Stimulated activated naive CD8-positive, alpha-beta T cell treated with anti-CD3 and anti-CD28 coated beads, Interleukin-15, Interleukin-2, amounts not matched to agents 100 ng/mL and 50 ng/mL, for 24 hours (primary cell): ENCODE data around the gene GFER.
"Not testable (repeated sequence)": the region's sequence is repeated elsewhere in the genome, so short reads cannot be mapped to it uniquely, and the experiment has no call there.

Experiments
- H3K27ac Mint-ChIP-seq: one replicate; pipeline ENCODE4 v1.8.0; 2021; ENCODE audit warnings: mild to moderate bottlenecking, mixed read lengths
- H3K27me3 Mint-ChIP-seq: one replicate; pipeline ENCODE4 v1.8.0; 2021; ENCODE audit warnings: mixed read lengths
- H3K36me3 Mint-ChIP-seq: one replicate; pipeline ENCODE4 v1.8.0; 2021; ENCODE audit warnings: low read depth, mixed read lengths
- H3K4me1 Mint-ChIP-seq: one replicate; pipeline ENCODE4 v1.8.0; 2021; ENCODE audit warnings: low read depth, mixed read lengths
- H3K4me3 Mint-ChIP-seq: one replicate; pipeline ENCODE4 v1.8.0; 2021; ENCODE audit warnings: mild to moderate bottlenecking, mixed read lengths
- H3K9me3 Mint-ChIP-seq: one replicate; pipeline ENCODE4 v1.8.0; 2021; ENCODE audit warnings: mixed read lengths

GFER gene

DNA sequence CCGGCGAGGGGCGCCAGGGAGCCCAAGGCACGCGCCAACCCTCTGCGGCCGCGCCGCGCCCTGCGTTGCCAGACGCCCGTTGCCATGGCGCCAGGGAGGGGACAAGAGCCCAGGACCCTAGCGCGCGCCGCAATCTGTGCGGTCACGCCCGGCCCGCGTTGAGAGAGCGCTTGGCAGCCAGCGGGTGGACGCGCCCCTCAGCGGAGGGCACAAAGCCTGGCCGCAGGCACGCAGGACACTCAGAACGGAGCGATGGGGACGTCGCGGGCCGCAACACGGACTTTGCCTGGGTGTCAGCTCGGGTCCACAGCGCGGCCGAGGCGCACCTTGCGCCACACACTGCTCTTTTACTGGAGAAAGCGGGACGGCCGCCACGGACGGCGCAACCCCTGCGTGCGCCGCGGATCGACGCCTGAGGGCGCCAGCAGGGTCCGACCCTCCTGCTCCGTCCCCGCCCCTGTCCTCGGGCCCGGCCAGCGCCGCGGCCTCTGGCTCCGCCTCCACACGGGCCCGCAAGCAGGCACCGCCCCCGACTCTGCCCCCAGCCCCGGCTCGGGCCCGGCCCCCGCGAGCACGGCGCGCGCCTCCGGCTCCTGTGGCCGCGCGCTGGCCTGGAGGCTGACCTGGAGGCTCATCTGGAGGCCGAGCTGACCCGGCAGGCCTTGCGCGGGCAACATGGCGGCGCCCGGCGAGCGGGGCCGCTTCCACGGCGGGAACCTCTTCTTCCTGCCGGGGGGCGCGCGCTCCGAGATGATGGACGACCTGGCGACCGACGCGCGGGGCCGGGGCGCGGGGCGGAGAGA lies at the start of gene GFER:
Gene GFER (plus strand): TSS at position 650 of the 803 bp plus-strand sequence. CDS start 26 bp downstream, at position 676.
- Mint-ChIP-seq H3K9me3 (no peaks in the 10 kb centered on the region), H3K36me3 (peaks cover 7% of the 10 kb centered on the region), H3K4me1 (peaks cover 21% of the 10 kb centered on the region), H3K27ac (peak within 1 kb of the TSS; percentile 72), H3K4me3 (peak within 1 kb of the TSS; percentile 86), H3K27me3 (peaks cover 32% of the 10 kb centered on the region)

DNA sequence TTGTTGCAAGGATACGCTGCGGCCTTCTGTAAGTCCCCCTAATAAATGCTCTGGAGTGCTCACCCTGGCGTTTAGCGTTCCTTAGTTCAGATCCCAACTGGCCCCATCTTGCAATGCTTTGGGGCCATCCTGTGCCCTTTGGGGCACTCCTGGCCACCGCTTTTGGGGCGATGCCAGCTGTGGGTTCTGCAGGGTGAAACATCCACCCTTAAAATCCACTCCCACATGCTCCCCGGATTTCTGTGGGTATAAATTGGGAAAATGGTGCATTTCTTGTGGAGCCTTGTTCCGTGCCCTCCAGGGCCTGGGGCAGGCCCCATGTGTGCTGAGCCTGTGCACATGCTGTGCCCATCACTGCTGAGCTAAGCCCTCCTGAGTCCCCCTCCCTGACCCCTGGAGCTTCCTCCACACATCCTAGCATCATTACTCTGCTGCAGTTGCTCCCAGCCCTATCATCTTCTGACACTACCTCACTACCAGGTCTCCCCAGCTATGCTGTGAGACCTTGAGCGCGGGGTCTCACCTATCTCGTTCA lies 47.0 kb upstream of the GFER start:
- Mint-ChIP-seq H3K4me1 (peaks cover 8% of the 10 kb centered on the region), H3K4me3 (no peak overlapping the region), H3K9me3 (no peaks in the 10 kb centered on the region), H3K27ac (no peak overlapping the region), H3K27me3 (no peaks in the 10 kb centered on the region), H3K36me3 (peaks cover 5% of the 10 kb centered on the region)

DNA sequence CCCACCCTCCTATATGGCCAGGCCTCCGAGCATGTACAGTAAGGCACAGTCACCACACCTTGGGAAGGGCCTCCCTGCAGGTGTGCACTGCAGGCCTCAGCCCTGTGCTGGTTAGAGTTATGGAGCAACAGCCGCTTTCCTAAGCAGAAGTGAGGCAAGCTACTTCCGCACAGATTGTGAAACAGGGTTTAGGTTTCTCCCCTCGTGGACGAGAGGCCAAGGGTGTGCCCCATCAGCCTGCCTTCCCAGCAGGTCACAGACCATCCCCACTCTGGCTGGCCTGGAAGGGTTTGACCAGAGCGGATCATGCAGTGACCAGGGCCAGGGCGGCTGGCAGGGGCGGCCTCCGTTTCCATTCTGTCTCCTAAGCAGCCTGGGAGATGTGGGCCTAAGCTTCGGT lies 45.7 kb upstream of the GFER start:
- no peak overlapping the region for H3K4me3 Mint-ChIP-seq
- peaks cover 5% of the 10 kb centered on the region for H3K36me3 Mint-ChIP-seq
- H3K9me3 Mint-ChIP-seq, result no peaks in the 10 kb centered on the region
- H3K27me3 Mint-ChIP-seq, result no peaks in the 10 kb centered on the region
- peaks cover 13% of the 10 kb centered on the region for H3K4me1 Mint-ChIP-seq
- H3K27ac Mint-ChIP-seq, result no peak overlapping the region

DNA sequence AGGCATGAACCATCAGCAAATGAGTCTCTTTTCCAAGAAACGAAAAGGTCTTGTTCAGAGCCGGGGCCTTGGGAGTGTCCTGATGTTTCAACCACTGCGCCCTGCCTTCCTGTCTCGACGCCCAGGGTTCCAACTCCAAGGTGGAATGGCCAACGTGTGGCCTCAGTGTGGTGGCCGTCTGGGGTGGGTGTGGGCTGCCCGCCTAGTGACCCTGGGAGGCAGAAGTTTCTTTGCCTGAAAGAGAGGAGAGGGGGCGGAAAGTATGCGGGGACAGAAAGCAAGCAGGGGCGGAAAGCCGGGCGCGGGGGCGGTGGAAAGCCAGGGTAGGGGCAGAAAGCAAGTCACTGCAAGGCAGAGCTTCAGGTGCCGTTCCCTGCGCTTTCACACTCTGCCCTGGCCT lies 45.1 kb upstream of the GFER start:
- H3K9me3 Mint-ChIP-seq, result no peaks in the 10 kb centered on the region
- peaks cover 18% of the 10 kb centered on the region for H3K4me1 Mint-ChIP-seq
- H3K36me3 Mint-ChIP-seq, result peaks cover 5% of the 10 kb centered on the region
- H3K27me3 Mint-ChIP-seq, result no peaks in the 10 kb centered on the region
- H3K27ac Mint-ChIP-seq, result no peak overlapping the region
- H3K4me3 Mint-ChIP-seq, result no peak overlapping the region

DNA sequence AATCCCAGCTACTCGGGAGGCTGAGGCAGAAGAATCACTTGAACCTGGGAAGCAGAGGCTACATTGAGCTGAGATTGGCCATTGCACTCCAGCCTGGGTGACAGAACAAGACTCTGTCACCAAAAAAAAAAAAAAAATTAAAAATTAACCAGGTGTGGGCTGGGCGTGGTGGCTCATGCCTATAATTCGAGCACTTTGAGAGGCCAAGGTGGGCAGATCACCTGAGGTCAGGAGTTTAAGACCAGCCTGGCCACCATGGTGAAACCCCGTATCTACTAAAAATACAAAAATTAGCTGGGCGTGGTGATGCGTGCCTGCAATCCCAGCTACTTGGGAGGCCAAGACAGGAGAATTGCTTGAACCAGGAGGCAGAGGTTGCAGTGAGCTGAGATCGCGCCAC lies 44.2 kb upstream of the GFER start:
- H3K4me3 Mint-ChIP-seq, H3K27ac Mint-ChIP-seq, H3K9me3 Mint-ChIP-seq, H3K36me3 Mint-ChIP-seq, H3K27me3 Mint-ChIP-seq: not testable (repeated sequence)
- peaks cover 24% of the 10 kb centered on the region for H3K4me1 Mint-ChIP-seq

DNA sequence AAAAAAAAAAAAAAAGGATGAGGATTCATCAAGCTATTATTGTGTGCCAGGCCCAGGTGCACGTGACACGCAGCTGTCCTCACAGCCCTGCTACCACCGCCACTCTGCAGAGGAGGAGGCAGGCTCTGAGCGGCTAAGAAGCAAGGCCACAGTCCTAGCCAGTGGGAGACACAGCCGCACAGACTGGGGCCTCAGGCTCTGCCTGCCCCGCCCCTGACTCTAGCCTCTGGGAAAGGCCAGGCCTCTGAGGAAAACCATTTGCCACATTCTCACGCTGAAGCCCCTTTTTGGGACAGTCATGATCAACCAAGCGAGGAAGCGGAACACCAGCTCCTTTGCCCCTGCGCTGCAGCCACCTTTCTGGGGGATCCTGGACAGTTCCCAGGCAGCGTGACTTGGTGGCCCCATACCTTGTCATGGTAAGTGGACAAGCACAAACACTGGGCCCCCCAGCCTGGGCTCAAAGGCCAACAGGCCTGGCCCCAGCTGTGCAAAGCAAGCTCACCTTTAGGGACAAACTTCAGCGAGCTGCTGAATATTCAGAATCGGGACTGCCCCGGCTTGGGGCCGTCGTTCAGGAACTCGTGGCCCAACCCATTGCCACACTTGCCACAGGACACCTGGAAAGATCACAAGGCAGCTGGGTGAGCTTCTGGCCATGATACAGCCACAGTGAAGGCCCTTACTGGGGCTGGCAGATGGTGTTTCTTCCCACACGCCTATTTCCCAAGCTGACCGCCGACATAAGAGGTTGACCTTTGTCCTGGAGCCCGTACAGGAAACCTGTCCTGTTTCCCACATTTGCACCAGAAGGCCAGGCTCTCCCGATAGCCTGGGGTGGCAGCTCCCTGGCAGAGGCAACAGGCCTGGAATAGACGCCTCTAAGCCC lies 43.5 kb upstream of the GFER start:
- Mint-ChIP-seq H3K4me3 (no peak overlapping the region), H3K36me3 (peaks cover 5% of the 10 kb centered on the region), H3K4me1 (peaks cover 24% of the 10 kb centered on the region), H3K27me3 (no peaks in the 10 kb centered on the region), H3K27ac (no peak overlapping the region), H3K9me3 (no peaks in the 10 kb centered on the region)

DNA sequence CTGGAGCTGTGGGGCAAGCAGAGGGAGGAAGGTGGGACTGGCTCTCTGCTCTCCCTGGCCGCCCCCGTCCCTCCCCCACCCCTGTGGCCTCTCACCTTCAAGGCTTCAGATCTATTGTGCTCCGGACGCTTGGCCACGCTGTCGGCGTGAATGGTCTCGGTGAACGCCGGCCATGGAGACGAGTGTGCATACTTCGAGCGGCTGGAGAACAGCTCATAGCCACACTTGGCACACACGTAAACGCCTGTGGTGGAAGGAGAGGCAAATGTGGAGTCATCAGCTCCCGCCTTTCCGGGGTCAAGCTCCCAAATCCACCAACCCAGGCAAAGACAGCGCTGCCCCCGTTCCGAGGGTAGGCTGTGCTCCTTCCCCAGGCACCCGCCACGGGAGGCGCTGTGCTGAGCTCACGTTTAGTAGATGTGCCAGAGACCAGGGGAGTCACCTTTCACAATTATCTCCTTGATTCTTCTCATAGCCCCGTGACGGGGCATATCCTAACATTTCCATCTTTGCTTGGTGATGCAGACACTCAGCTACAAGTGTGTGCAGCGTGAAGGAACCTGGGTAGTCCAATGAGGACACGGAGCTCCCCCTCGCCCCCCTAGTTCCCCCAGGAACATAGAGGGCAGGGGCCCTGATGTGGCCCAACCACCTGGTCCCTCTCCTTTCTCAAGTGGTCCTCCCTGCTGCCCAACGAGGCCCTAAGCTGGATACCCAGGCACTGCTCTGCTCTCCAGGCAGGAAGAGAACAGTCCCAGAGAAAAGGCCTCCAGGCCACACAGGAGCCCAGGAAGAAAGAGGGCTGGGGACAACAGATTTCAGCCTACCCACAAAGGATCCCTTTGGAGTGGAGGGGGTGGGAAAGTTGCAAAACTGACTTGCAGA lies 42.6 kb upstream of the GFER start:
- Mint-ChIP-seq H3K27me3 (no peaks in the 10 kb centered on the region), H3K27ac (no peak overlapping the region), H3K4me1 (peaks cover 24% of the 10 kb centered on the region), H3K4me3 (peak overlapping the region; percentile 87), H3K9me3 (no peaks in the 10 kb centered on the region), H3K36me3 (peaks cover 5% of the 10 kb centered on the region)

DNA sequence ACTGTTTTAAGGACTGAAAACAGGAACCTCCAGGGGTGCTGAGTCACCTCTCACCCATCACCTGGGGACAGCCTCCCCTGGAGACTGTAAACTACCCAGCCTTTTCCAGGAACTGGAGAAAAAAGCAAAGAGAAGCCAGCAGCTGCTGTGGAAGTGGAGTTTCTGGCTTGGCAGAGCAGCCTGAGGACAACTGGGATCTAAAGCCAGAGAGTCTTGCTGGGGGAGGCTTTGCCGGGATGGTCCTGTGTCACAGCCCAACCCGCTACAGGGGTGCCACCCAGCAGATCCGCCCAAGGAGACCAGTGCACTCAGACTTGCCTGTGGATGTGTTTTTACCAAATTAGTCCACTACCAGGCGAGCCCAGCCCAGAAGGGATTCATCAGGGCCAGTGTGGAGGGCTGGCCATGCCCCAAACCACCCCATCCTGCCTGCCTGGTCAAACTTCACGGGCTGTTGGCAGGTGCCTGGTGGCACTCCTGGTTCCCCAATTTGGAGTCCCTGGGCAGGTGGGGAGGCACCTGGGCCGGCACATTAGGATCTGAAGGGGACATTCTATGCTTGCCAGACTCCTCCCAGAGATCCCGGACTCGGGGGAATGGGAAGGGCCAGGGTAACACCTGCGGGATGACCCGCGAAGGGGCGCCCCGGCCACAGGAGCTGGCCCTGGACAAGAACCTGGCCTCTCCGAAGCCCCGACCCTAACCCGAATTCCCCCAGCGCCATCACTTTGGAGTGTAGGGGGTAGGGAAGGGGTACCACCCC lies 41.8 kb upstream of the GFER start:
- no peak overlapping the region for H3K27ac Mint-ChIP-seq
- peaks cover 24% of the 10 kb centered on the region for H3K4me1 Mint-ChIP-seq
- H3K27me3 Mint-ChIP-seq, result no peaks in the 10 kb centered on the region
- no peaks in the 10 kb centered on the region for H3K9me3 Mint-ChIP-seq
- peak overlapping the region; percentile 87 for H3K4me3 Mint-ChIP-seq
- H3K36me3 Mint-ChIP-seq, result peaks cover 5% of the 10 kb centered on the region

DNA sequence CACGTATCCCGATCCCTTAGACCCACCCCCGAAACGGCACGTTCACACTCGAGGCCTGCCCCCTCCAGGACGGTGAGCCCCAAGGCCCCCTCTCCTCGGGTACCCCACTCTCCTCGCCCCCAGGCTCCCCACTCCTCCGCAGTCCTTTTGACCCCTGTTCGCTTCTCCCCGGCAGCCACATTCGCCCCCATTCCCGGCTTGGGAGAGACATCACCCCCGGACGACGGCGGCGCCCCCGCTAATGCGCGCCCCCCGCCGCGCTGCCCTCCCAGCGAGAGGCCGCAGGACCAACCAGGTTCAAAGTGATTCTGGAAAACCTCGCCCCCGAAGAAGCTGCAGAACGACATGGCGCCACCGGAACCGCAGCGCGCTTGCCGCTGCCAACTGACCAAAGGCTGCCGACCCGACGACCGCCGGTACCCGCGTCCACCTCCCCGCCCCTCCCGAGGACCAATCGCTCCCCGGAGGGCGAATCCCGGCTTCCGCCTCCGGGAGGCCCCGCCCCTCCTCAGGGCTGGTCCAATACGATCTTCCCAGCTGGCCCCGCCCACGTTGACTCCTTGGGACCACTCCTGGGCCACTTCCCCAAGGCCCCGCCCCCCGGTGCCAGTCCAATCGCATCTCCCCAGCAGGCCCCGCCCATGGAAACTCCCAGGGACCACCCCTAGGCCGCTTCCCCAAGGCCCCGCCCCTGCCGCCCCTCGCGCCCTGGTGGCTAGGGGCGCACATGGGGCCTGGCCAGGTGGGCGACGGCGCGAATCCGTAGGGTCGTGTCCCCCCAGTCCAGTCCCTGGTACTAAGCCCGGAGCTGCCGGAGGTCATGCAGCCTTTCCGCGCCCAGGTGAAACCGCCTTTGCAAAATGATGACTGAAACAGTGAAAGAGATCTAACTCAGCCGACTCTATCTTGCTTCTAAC lies 40.9 kb upstream of the GFER start, which contains the start of gene MSRB1:
Gene MSRB1 (minus strand): TSS at position 390 of the 917 bp plus-strand sequence. CDS start 43 bp downstream, at position 347.
- Mint-ChIP-seq H3K9me3 (no peaks in the 10 kb centered on the region), H3K4me1 (peaks cover 24% of the 10 kb centered on the region), H3K27me3 (no peaks in the 10 kb centered on the region), H3K4me3 (peak within 1 kb of the TSS; percentile 87), H3K27ac (peak within 1 kb of the TSS; percentile 73), H3K36me3 (peaks cover 5% of the 10 kb centered on the region)

DNA sequence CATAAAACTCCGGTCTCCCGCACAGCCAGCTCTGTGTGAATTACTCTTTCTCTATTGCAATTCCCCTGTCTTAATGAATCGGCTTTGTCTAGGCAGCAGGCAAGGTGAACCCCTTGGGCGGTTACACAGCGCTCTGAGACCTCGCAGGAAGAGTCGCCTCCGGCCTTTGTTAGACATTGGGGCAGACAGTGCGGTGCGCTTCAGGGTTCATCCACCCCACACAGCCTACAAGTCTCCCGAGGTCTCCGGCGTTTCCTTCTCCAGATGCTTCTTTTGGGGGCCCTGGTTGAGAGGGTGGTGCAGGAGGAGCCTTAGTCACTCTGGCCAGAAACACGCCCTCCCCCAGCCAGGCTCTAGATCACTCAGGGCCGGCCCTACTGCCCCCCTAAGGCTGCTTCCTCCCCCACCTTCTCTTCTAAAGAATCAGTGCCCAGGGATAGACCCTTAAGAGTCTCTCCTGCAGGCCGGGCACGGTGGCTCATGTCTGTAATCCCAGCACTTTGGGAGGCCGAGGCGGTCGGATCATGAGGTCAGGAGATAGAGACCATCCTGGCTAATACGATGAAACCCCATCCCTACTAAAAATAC lies 39.3 kb upstream of the GFER start:
- Mint-ChIP-seq H3K4me1 (peaks cover 24% of the 10 kb centered on the region), H3K9me3 (no peaks in the 10 kb centered on the region), H3K36me3 (no peaks in the 10 kb centered on the region), H3K27me3 (no peaks in the 10 kb centered on the region), H3K4me3 (peak overlapping the region; percentile 87), H3K27ac (no peak overlapping the region)

DNA sequence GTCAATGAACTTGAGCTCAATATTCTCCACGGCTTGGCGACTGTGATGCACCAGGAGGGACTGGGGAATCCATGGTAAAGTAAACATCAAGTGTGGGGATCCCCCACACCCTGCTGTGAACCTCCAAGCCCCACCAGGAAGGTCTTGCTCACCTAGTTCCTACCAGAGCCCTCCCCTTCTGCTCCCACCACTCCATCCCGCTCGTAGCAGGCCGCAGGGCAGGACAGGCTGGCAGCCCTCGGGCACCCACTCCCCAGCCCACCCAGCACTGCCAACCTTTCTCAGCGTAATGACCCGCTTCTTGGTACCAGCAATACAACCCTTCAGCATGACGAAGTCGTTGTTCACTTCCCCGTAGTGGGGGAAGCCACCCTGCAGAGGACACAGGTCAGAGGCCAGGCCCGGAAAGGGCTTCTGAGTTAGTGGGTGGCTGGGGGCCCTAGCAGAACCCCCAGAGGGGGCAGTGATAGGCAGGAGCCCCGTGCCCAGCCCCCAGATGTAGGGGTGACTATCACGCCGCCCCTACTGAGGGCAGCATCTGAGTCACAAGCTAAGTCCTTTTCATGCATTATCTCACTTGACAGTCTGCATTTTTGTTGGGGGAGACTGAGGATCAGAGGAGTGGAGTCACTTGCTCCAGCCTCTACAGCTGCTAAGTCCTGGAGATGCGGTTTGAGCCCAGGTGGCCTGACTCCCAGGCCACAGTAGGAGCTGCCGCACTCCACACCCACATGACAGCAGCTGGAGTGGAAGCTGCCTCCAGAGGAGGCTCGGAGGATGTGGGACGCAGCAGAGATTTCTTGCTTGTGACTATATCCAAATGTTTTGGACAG lies 38.2 kb upstream of the GFER start:
- Mint-ChIP-seq H3K4me1 (peaks cover 24% of the 10 kb centered on the region), H3K27me3 (no peaks in the 10 kb centered on the region), H3K4me3 (no peak overlapping the region), H3K27ac (no peak overlapping the region), H3K36me3 (no peaks in the 10 kb centered on the region), H3K9me3 (no peaks in the 10 kb centered on the region)
